DND-41 (cell line): ENCODE data around the gene TUT4.

Experiments
- CTCF ChIP-seq: IDR thresholded peaks from 2 replicates; pipeline ENCODE4 v1.5.1; 2012; ENCODE audit warnings: borderline replicate concordance, low read length, moderate library complexity, mild to moderate bottlenecking; ENCODE audit not compliant: poor library complexity, severe bottlenecking; ENCODE audit errors: extremely low read depth
- EZH2 ChIP-seq: IDR thresholded peaks from 3 replicates; pipeline ENCODE4 v1.6.1; 2012; ENCODE audit warnings: borderline replicate concordance, low read depth, mild to moderate bottlenecking, moderate library complexity, low read length, inconsistent platforms; ENCODE audit not compliant: severe bottlenecking

DNA sequence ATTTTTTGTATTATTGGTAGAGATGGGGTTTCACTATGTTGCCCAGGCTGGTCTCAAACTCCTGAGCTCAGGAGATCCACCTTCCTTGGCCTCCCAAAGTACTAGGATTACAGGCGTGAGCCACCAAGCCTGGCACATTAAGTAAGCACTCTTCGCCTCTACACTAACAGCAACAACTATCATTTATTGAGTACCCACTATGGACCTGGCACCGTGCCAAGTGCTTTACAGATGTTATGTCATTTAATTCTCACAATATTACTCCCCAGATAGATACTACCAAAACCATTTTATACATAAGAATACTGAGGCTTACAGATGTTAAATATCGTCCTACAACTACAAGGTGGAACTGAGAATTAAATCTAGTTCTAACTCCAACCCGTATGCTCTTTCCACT lies 50.1 kb downstream of the TUT4 start:
- TF ChIP-seq CTCF: no peak
- TF ChIP-seq EZH2: no peak
